SK-N-SH treated with all-trans-retinoic acid at 6 μM for 48 hours (cell line): Measurements from ENCODE around the gene AKAP6.

Experiments
- CSRNP3 ChIP-seq: fragments of 250-450 bp; sonication (Bioruptor Pico); IDR thresholded peaks from 2 replicates; pipeline ENCODE4 v1.5.1; 2021; ENCODE audit warnings: mild to moderate bottlenecking, moderate library complexity
- GLIS3 ChIP-seq: fragments of 250-450 bp; sonication (Bioruptor Pico); IDR thresholded peaks from 2 replicates; pipeline ENCODE4 v1.5.0; 2020; ENCODE audit warnings: mild to moderate bottlenecking, moderate library complexity
- PATZ1 ChIP-seq: fragments of 250-450 bp; sonication (Bioruptor Pico); IDR thresholded peaks from 2 replicates; pipeline ENCODE4 v1.8.0; 2020; ENCODE audit warnings: mild to moderate bottlenecking, moderate library complexity, borderline replicate concordance
- PPARA ChIP-seq: fragments of 250-450 bp; sonication (Bioruptor Pico); IDR thresholded peaks from 2 replicates; pipeline ENCODE4 v1.5.0; 2020; ENCODE audit warnings: mild to moderate bottlenecking, borderline replicate concordance
- TOX ChIP-seq: fragments of 250-450 bp; sonication (Bioruptor Pico); IDR thresholded peaks from 2 replicates; pipeline ENCODE4 v1.8.0; 2021; ENCODE audit warnings: mild to moderate bottlenecking, moderate library complexity, borderline replicate concordance
- TSHZ2 ChIP-seq: fragments of 250-450 bp; sonication (Bioruptor Pico); IDR thresholded peaks from 2 replicates; pipeline ENCODE4 v1.5.0; 2020; ENCODE audit warnings: mild to moderate bottlenecking, moderate library complexity
- ZFP30 ChIP-seq: fragments of 450-650 bp; formaldehyde crosslinking; IDR thresholded peaks from 2 replicates; pipeline ENCODE4 v1.5.0; 2022; ENCODE audit warnings: mild to moderate bottlenecking, moderate library complexity

GRCh38 chr14:32495435-32495734 is 166.3 kb downstream of the AKAP6 start:
- TF ChIP-seq CSRNP3 (CRISPR knock-in tag) (no peak), ZFP30 (no peak), TOX (no peak), GLIS3 (no peak), PPARA (CRISPR knock-in tag) (no peak), TSHZ2 (CRISPR knock-in tag) (no peak), PATZ1 (CRISPR knock-in tag) (no peak)
